HepG2 (cell line): ENCODE measurements around the gene PON1. TPM values are rescaled to one million over a fixed set of nuclear protein-coding genes. Genes with fewer than 3 reads are reported as not detected.

Experiments used
- ATAC-seq: fragments of 200-7000 bp; cut with Tn5 transposase; 3 replicates; pipeline ENCODE4 v1.9.1; 2020; ENCODE audit warnings: mild to moderate bottlenecking, moderate library complexity
- BruUV-seq: library from RNA; stranded (reverse); fragments of 400-500 nt; replicated peaks from 2 replicates; lab custom pipeline; 2021; lab: Mats Ljungman, UMichigan
- CTCF ChIA-PET: fragments of 300-600 bp; formaldehyde crosslinking; extraction: SDS; loops from one replicate; lab custom pipeline; 2021; ENCODE audit warnings: low total read pairs, inconsistent platforms, low intra/inter-chr PET ratio; lab: Yijun Ruan, JAX
- POLR2A ChIA-PET: fragments of 350-600 bp; sonication (Branson Sonifier 250); formaldehyde crosslinking; loops from one replicate; lab custom pipeline; 2020; ENCODE audit warnings: antibody characterized with exemption, inconsistent platforms; lab: Yijun Ruan, JAX
- DNase-seq: peaks from one replicate; pipeline ENCODE4 v3.0.0-alpha.2; 2015; ENCODE audit warnings: low spot score
- FAIRE-seq: peaks from 3 replicates; lab custom pipeline; 2011; peaks lifted over from hg19 to GRCh38; lab: Jason Lieb, UNC
- H2AFZ ChIP-seq: one replicate; pipeline ENCODE4 v1.6.1; 2011; ENCODE audit warnings: low read length, inconsistent platforms
- H3K27ac ChIP-seq: fragments of 300-600 bp; 3 replicates; pipeline ENCODE4 v1.8.0; 2011; ENCODE audit warnings: mixed run types, mild to moderate bottlenecking, mixed read lengths, low read length, inconsistent platforms; ENCODE audit not compliant: insufficient read depth; ENCODE audit errors: extremely low read length
- H3K27me3 ChIP-seq, 2 experiments: fragments of 200-600 bp in 1 of 2; 2 replicates in 1 of 2; 3 replicates in 1 of 2; pipeline versions ENCODE4 v1.6.0 to v1.8.0; 2011; ENCODE audit warnings: low read length in 2 of 2, mild to moderate bottlenecking in 2 of 2, moderate library complexity in 2 of 2, inconsistent platforms in 1 of 2; ENCODE audit not compliant: insufficient read depth in 2 of 2, control insufficient read depth in 1 of 2
- H3K36me3 ChIP-seq, 2 experiments: fragments of 200-600 bp in 1 of 2; replicated peaks in 1 of 2; 2 replicates in 1 of 2; 3 replicates in 1 of 2; pipeline versions ENCODE4 v1.5.1 to v1.8.0; 2011; ENCODE audit warnings: low read length in 2 of 2, inconsistent platforms in 1 of 2; ENCODE audit not compliant: insufficient read depth in 2 of 2, control insufficient read depth in 1 of 2
- H3K4me1 ChIP-seq: 2 replicates; pipeline ENCODE4 v1.5.1; 2012; ENCODE audit warnings: low read length, inconsistent platforms; ENCODE audit not compliant: insufficient read depth
- H3K4me2 ChIP-seq: 2 replicates; pipeline ENCODE4 v1.6.0; 2011; ENCODE audit warnings: low read depth, low read length, inconsistent platforms
- H3K4me3 ChIP-seq, 3 experiments: fragments of 200-600 bp in 1 of 3; sonication (generic), shearing (Covaris generic) in 1 of 3; replicated peaks in 1 of 3; 2 replicates each; pipeline ENCODE4 v1.5.1; 2011 to 2016; ENCODE audit warnings: low read length in 3 of 3, inconsistent platforms in 2 of 3, low read depth in 2 of 3, mild to moderate bottlenecking in 2 of 3, control low read depth in 1 of 3, mixed read lengths in 1 of 3; ENCODE audit not compliant: insufficient read depth in 1 of 3
- H3K79me2 ChIP-seq: one replicate; pipeline ENCODE4 v1.6.1; 2011; ENCODE audit warnings: low read length, inconsistent platforms; ENCODE audit not compliant: insufficient read depth
- H3K9ac ChIP-seq: 2 replicates; pipeline ENCODE4 v1.6.0; 2011; ENCODE audit warnings: mild to moderate bottlenecking, low read depth, low read length, inconsistent platforms; ENCODE audit not compliant: insufficient read depth
- H3K9me3 ChIP-seq: 2 replicates; pipeline ENCODE4 v1.5.1; 2012; ENCODE audit warnings: mild to moderate bottlenecking, low read length
- H4K20me1 ChIP-seq: 2 replicates; pipeline ENCODE4 v1.6.0; 2011; ENCODE audit warnings: inconsistent platforms, mild to moderate bottlenecking, low read length, moderate library complexity; ENCODE audit not compliant: insufficient read depth
- ATF7 ChIP-seq, 2 experiments: fragments of 450-650 bp in 1 of 2; sonication (generic) in 1 of 2; formaldehyde crosslinking in 1 of 2; IDR thresholded peaks; 2 replicates each; pipeline versions ENCODE4 v1.4.0 to v1.6.1; 2016 to 2020; ENCODE audit warnings: antibody characterized with exemption in 1 of 2, mild to moderate bottlenecking in 1 of 2, missing genetic modification reagents in 1 of 2
- CREB1 ChIP-seq, 2 experiments: fragments of 450-650 bp in 1 of 2; IDR thresholded peaks; 2 replicates each; pipeline ENCODE4 v1.6.1; 2016 to 2017; ENCODE audit warnings: control low read depth in 1 of 2, mild to moderate bottlenecking in 1 of 2, missing compliant biosample characterization in 1 of 2, missing genetic modification characterization in 1 of 2
- HNRNPLL ChIP-seq: fragments of 200-400 bp; formaldehyde crosslinking; IDR thresholded peaks from 2 replicates; pipeline ENCODE4 v1.6.1; 2017; ENCODE audit warnings: mild to moderate bottlenecking, low read depth, low read length; ENCODE audit not compliant: poor library complexity, severe bottlenecking
- MAFF ChIP-seq: IDR thresholded peaks from 2 replicates; pipeline ENCODE4 v1.6.1; 2011; ENCODE audit warnings: low read depth, low read length, improper control_type of control experiment
- TP53 ChIP-seq: sonication (generic); formaldehyde crosslinking; conservative IDR thresholded peaks from 2 replicates; pipeline ENCODE4 v1.4.0; 2020; ENCODE audit warnings: missing genetic modification reagents
- U2AF2 ChIP-seq: fragments of 200-400 bp; formaldehyde crosslinking; IDR thresholded peaks from 2 replicates; pipeline ENCODE4 v1.6.1; 2017; ENCODE audit warnings: low read depth, mild to moderate bottlenecking, low read length
- ZNF644 ChIP-seq: IDR thresholded peaks from 2 replicates; pipeline ENCODE4 v1.6.1; 2016; ENCODE audit warnings: low read depth
- in situ Hi-C: cut with HindIII; loops from 2 replicates; pipeline ENCODE4 v1.10.0; 2017; ENCODE audit warnings: low pct_unique_long_range_greater_than_20kb; ENCODE audit not compliant: extremely low pct_ligation_motif_present
- intact Hi-C: fragments of 100-400 bp; cut with micrococcal nuclease; formaldehyde crosslinking; loops from one replicate; pipeline ENCODE4 v1.10.0; 2022; ENCODE audit not compliant: unreplicated experiment
- polyA plus RNA-seq, 8 experiments: library from polyadenylated mRNA; depleted of rRNA in 3 of 8; stranded (reverse) in 7 of 8; unstranded in 1 of 8; fragments of >200 nt; fragmentation: Illumina TruSeq in 4 of 8; extraction: Trizol in 4 of 8; gene quantifications; 2 replicates each; pipeline versions ENCODE4 v1.2.1 to v1.2.3, GENCODE V29; 2011 to 2016; ENCODE audit warnings: low read depth in 4 of 8, missing spikeins in 1 of 8, mixed read lengths in 1 of 8; ENCODE audit not compliant: insufficient read depth in 1 of 8
- total RNA-seq, 5 experiments: library from RNA; depleted of rRNA; stranded (reverse); fragments of >200 nt; fragmentation: Illumina TruSeq; extraction: Trizol; gene quantifications; 2 replicates each; pipeline ENCODE4 v1.2.3, GENCODE V29; 2016; ENCODE audit warnings: low read depth in 1 of 5
- TF ChIP-seq, protein P1 (sequence below): IDR thresholded peaks from 2 replicates; pipeline ENCODE4 v1.6.1; 2016; ENCODE audit warnings: mild to moderate bottlenecking
- TF ChIP-seq, protein P2 (sequence below): sonication (generic); formaldehyde crosslinking; IDR thresholded peaks from 2 replicates; pipeline ENCODE4 v1.4.0; 2020; ENCODE audit warnings: missing genetic modification reagents, low read depth, mild to moderate bottlenecking, borderline replicate concordance

The PON1 gene
- total and polyA plus RNA-seq, 2 of the 13 experiments (the other 11 are each of a cell fraction or from before 2014, with no cell fraction given): 0.27 to 0.57 TPM

DNA sequence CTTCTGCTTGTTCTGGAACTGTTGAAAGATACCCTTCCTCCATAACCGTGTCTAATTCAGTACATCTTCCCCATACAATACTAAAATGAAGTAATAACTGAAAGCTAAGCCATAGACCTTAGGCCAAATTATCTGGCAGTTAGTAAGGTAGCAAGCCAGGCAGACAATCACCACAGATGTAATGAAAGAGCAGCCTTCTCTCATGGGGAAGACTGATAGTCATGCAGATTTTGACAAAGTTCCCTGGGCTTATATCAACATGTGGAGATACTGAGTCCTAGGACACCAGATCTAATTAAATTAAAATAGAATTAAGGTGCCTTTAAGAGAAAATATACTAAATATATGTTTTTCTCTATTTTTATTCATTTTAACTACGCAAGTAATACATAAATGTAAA, 61.5 kb downstream of the PON1 start (continued):
- TF ChIP-seq, protein P1, sequence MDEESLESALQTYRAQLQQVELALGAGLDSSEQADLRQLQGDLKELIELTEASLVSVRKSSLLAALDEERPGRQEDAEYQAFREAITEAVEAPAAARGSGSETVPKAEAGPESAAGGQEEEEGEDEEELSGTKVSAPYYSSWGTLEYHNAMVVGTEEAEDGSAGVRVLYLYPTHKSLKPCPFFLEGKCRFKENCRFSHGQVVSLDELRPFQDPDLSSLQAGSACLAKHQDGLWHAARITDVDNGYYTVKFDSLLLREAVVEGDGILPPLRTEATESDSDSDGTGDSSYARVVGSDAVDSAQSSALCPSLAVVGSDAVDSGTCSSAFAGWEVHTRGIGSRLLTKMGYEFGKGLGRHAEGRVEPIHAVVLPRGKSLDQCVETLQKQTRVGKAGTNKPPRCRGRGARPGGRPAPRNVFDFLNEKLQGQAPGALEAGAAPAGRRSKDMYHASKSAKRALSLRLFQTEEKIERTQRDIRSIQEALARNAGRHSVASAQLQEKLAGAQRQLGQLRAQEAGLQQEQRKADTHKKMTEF (CRISPR knock-in tag): no peak
- TF ChIP-seq U2AF2 (no peak), HNRNPLL (no peak)
- TF ChIP-seq, protein P2, sequence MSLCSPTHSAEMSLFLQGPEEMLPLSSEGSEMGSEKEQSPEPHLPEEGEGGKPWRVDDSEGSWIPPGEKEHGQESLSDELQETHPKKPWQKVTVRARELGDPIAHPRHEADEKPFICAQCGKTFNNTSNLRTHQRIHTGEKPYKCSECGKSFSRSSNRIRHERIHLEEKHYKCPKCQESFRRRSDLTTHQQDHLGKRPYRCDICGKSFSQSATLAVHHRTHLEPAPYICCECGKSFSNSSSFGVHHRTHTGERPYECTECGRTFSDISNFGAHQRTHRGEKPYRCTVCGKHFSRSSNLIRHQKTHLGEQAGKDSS (CRISPR knock-in tag): no peak
- TF ChIP-seq, all 625 proteins: peak for 0

GRCh38 chr7:95261895-95262415, 62.4 kb downstream of the PON1 start:
- no peak overlapping the region for H3K4me2 ChIP-seq
- no peaks in the 10 kb centered on the region; a peak in 2 of 5 replicates for H3K36me3 ChIP-seq
- no peak overlapping the region for H3K4me3 ChIP-seq
- H3K4me1 ChIP-seq: no peaks in the 10 kb centered on the region
- no peaks in the 10 kb centered on the region for H3K9me3 ChIP-seq
- no peak overlapping the region for H2AFZ ChIP-seq
- H3K27ac ChIP-seq: no peak overlapping the region
- no peak overlapping the region for H3K9ac ChIP-seq
- H3K79me2 ChIP-seq: no peaks in the 10 kb centered on the region
- no peaks in the 10 kb centered on the region for H3K27me3 ChIP-seq
- CTCF ChIA-PET: no interaction called here
- no TSS peak for BruUV-seq
- no peak for TF ChIP-seq MAFF
- TF ChIP-seq ZNF644 (CRISPR knock-in tag): no peak
- TF ChIP-seq ATF7 (IDR thresholded peaks at IDR 0.05): peak; percentile 32; the same call in 1 of the 2 replicates
- TF ChIP-seq ATF7 (CRISPR knock-in tag; IDR thresholded peaks at IDR 0.05): no peak
- no peak for TF ChIP-seq TP53 (CRISPR knock-in tag)
- 0 out of 2 replicates have a peak, but pooled peaks have one; percentile 6 for TF ChIP-seq CREB1 (IDR thresholded peaks at IDR 0.05)
- no peak for TF ChIP-seq CREB1 (CRISPR knock-in tag; IDR thresholded peaks at IDR 0.05)
- no peak for FAIRE-seq
- no peak for ATAC-seq
- no peak for DNase-seq
- in situ Hi-C loops (loop anchor here (25.0 kb wide), 1 partner anchor 975 kb away; no protein-coding TSS in a partner anchor), intact Hi-C loops (no loop called here)
- H4K20me1 ChIP-seq: no peaks in the 10 kb centered on the region
- POLR2A ChIA-PET: no interaction called here
